Measurements from ENCODE around the gene DNMT3L.

- TF ChIP-seq CTCF (IDR thresholded peaks at IDR 0.05; ENCODE audit: low read depth, low read length, missing input control) (no peak), ATF3 (IDR thresholded peaks at IDR 0.05) (no peak), MAX (IDR thresholded peaks at IDR 0.05) (no peak), JUND (IDR thresholded peaks at IDR 0.05) (no peak), RAD21 (IDR thresholded peaks at IDR 0.05) (no peak), FOXA1 (IDR thresholded peaks at IDR 0.05) (no peak), SP1 (IDR thresholded peaks at IDR 0.05) (no peak), REST (IDR thresholded peaks at IDR 0.05) (no peak), TAF1 (conservative IDR thresholded peaks at IDR 0.05) (no peak), ZBTB33 (IDR thresholded peaks at IDR 0.05) (no peak), YY1 (IDR thresholded peaks at IDR 0.05) (no peak), GABPA (IDR thresholded peaks at IDR 0.05 in 1 of 2, conservative IDR thresholded peaks at IDR 0.05 in 1 of 2) (no peak)
Measured at GRCh38 chr21:44310628-44311507, 49.2 kb upstream of the DNMT3L start.

All from liver (tissue), 3 donors.